Ovary (tissue), 10 donors: ENCODE data around the gene TXNDC15. TPM values are rescaled to one million over a fixed set of nuclear protein-coding genes. Genes with fewer than 3 reads are reported as not detected.

Experiments
- DNase-seq, 5 donors: peaks; one replicate each; pipeline ENCODE4 v3.0.0-alpha.2; 2019 to 2020
- H3K27ac ChIP-seq, 2 donors: fragments of 200-600 bp; one replicate each; pipeline versions ENCODE4 v1.5.1 to v1.8.0; 2019 to 2022
- H3K27me3 ChIP-seq: fragments of 200-600 bp; one replicate; pipeline ENCODE4 v1.8.0; 2022
- H3K36me3 ChIP-seq: fragments of 200-600 bp; sonication (generic); one replicate; pipeline ENCODE4 v1.5.1; 2019
- H3K4me1 ChIP-seq: one replicate; pipeline ENCODE4 v1.8.1; 2013; ENCODE audit warnings: mild to moderate bottlenecking, moderate library complexity; ENCODE audit not compliant: insufficient read depth
- H3K4me3 ChIP-seq: fragments of 200-600 bp; sonication (generic); one replicate; pipeline ENCODE4 v1.5.1; 2017
- H3K9me3 ChIP-seq, 2 donors: fragments of 200-600 bp in 1 of 2; sonication (generic) in 1 of 2; one replicate each; pipeline versions ENCODE4 v1.5.1 to v1.8.1; 2013 to 2019; ENCODE audit warnings: mild to moderate bottlenecking in 1 of 2, moderate library complexity in 1 of 2
- CTCF ChIP-seq, 3 donors: fragments of 450-650 bp in 2 of 3; fragments of 200-600 bp in 1 of 3; IDR thresholded peaks; one replicate each; pipeline versions ENCODE4 v1.5.1 to v1.8.0; 2016 to 2022; ENCODE audit warnings: antibody characterized with exemption in 3 of 3, mild to moderate bottlenecking in 1 of 3
- EP300 ChIP-seq: sonication (generic); formaldehyde crosslinking; IDR thresholded peaks from one replicate; pipeline ENCODE4 v1.6.1; 2017; ENCODE audit warnings: antibody characterized with exemption
- POLR2A ChIP-seq: fragments of 450-650 bp; IDR thresholded peaks from one replicate; pipeline ENCODE4 v1.6.1; 2017; ENCODE audit warnings: antibody characterized with exemption, mild to moderate bottlenecking, moderate library complexity
- WGBS, 3 donors: extraction: QIAGEN DNeasy Blood & Tissue Kit in 1 of 3; methylation state at CpG; one replicate each; pipeline versions ENCODE4 v1.1.5 to v1.1.7; 2013 to 2017; 5-methylcytosine and 5-hydroxymethylcytosine counted together
- intact Hi-C, 4 donors: fragments of 100-400 bp; cut with DNase I; formaldehyde crosslinking; loops; one replicate each; pipeline versions ENCODE4 v1.11.0 to v1.15.1; 2022 to 2023
- long read RNA-seq, 3 donors: library from polyadenylated mRNA in 2 of 3; unstranded in 2 of 3; transcript quantifications; one replicate each; pipeline ENCODE4 v2.0.0 and lab custom pipeline, GENCODE V29; 2021 to 2026
- polyA plus RNA-seq, 2 donors: library from polyadenylated mRNA; stranded (reverse); fragments of 200-250 nt in 1 of 2; fragments of 350-450 nt in 1 of 2; fragmentation: Illumina TruSeq in 1 of 2; extraction: RNeasy Lipid Tissue Mini Kit (QIAGEN cat#74804) in 1 of 2; gene quantifications; one replicate each; pipeline ENCODE4 v1.2.3, GENCODE V29; 2013 to 2014
- total RNA-seq, 7 donors: library from RNA; depleted of rRNA in 2 of 7; stranded (reverse); fragments of >200 nt in 2 of 7; fragmentation: NEBNext Ultra II Directional in 3 of 7; extraction: Animal tissue kit (Norgen Biotek cat#: 25700) in 3 of 7; gene quantifications; one replicate each; pipeline versions ENCODE4 v1.1.0 to v1.2.4, GENCODE V29; 2016 to 2023
- donor health status: DM: no; HTN: no; CAD: no; lungs with moderate emphysema.
- donor health status: DM: no; HTN: no; CAD: no.
- donor health status: Bipolar disorder and iron deficiency.
- donor health status: DM: yes; HTN: yes; CAD: no.
- donor health status: DM: no; HTN: no; CAD: no.
- donor health status: DM: yes; HTN: yes; CAD: no.

Gene TXNDC15
- total RNA-seq, result 10 to 100 TPM; 55.3 to 75.0 (median 70.9) TPM
- 100 to 1,000 TPM in 1 of 2 donors, 10 to 100 TPM in 1; 77.9 to 150 TPM for polyA plus RNA-seq
- long read RNA-seq, donor 1, transcript TXNDC15-201 (5 exons, 3,548 nt), result major isoform, 81 of 101 reads
- long read RNA-seq, donor 1, partial matches to known transcripts, result 1 of 101 reads
- long read RNA-seq, donor 1, other reads (novel, unspliced or antisense), result 19 of 101 reads
- long read RNA-seq, donor 2, transcript TXNDC15-201 (5 exons, 3,548 nt), result major isoform, 24 of 45 reads
- long read RNA-seq, donor 2, partial matches to known transcripts, result 19 of 45 reads
- long read RNA-seq, donor 2, other reads (novel, unspliced or antisense), result 0 of 45 reads
- long read RNA-seq, donor 3, transcript TXNDC15-201 (5 exons, 3,548 nt), result major isoform, 26 of 33 reads
- long read RNA-seq, donor 3, partial matches to known transcripts, result 0 of 33 reads
- long read RNA-seq, donor 3, other reads (novel, unspliced or antisense), result 6 of 33 reads

GRCh38 chr5:134873987-134874830 lies at the start of gene TXNDC15:
Gene TXNDC15 (plus strand): TSS chr5:134874371. CDS start chr5:134874428, 57 bp downstream.
- Histone ChIP-seq H3K4me1 (peaks cover 6% of the 10 kb centered on the region), H3K4me3 (peak within 1 kb of the TSS; percentile 75), H3K27ac (peak within 1 kb of the TSS; percentile 83 to 87), H3K9me3 (no peaks in the 10 kb centered on the region), H3K36me3 (no peaks in the 10 kb centered on the region), H3K27me3 (no peaks in the 10 kb centered on the region)
- 2 to 3% (median 3%) methylated on average over 56 to 79 of the region's 79 CpGs for WGBS, 3 donors
- intact Hi-C loops, result no loop called here
- peak; percentile 81 to 92 (median 87) for DNase-seq
- TF ChIP-seq POLR2A (peak; percentile 45), EP300 (no peak), CTCF (IDR thresholded peaks at IDR 0.05) (no peak)

GRCh38 chr5:134824681-134825080 lies 49.5 kb upstream of the TXNDC15 start:
- intact Hi-C loops, result no loop called here
- H3K36me3 ChIP-seq, result no peaks in the 10 kb centered on the region
- no peak for DNase-seq
- TF ChIP-seq CTCF (IDR thresholded peaks at IDR 0.05) (no peak), POLR2A (no peak), EP300 (no peak)
- H3K27me3 ChIP-seq, result no peaks in the 10 kb centered on the region
- no peaks in the 10 kb centered on the region for H3K9me3 ChIP-seq
- no peaks in the 10 kb centered on the region for H3K4me1 ChIP-seq
- 98 to 100% (median 98%) methylated on average over 1 of the region's 1 CpG for WGBS, 3 donors
- H3K27ac ChIP-seq, result no peak overlapping the region
- no peak overlapping the region for H3K4me3 ChIP-seq

- Histone ChIP-seq H3K4me1 (no peaks in the 10 kb centered on the region), H3K9me3 (no peaks in the 10 kb centered on the region), H3K27me3 (no peaks in the 10 kb centered on the region), H3K36me3 (no peaks in the 10 kb centered on the region), H3K27ac (no peak overlapping the region), H3K4me3 (no peak overlapping the region)
- WGBS, 3 donors, result 92 to 96% (median 93%) methylated on average over 7 of the region's 7 CpGs
- intact Hi-C loops, result no loop called here
- no peak for TF ChIP-seq CTCF (IDR thresholded peaks at IDR 0.05)
- no peak for TF ChIP-seq EP300
- no peak for TF ChIP-seq POLR2A
- no peak for DNase-seq
Observed at GRCh38 chr5:134825212-134825611, 49.0 kb upstream of the TXNDC15 start.

GRCh38 chr5:134833340-134834032 lies 40.7 kb upstream of the TXNDC15 start:
- H3K27me3 ChIP-seq, result no peaks in the 10 kb centered on the region
- TF ChIP-seq POLR2A, result no peak
- no peak for TF ChIP-seq EP300
- no peak for TF ChIP-seq CTCF (IDR thresholded peaks at IDR 0.05)
- no peaks in the 10 kb centered on the region for H3K9me3 ChIP-seq
- no peak overlapping the region for H3K27ac ChIP-seq
- H3K4me3 ChIP-seq, result no peak overlapping the region
- WGBS, 3 donors, result 62 to 71% (median 70%) methylated on average over 3 of the region's 3 CpGs
- peaks cover 2% of the 10 kb centered on the region for H3K4me1 ChIP-seq
- no peaks in the 10 kb centered on the region for H3K36me3 ChIP-seq
- intact Hi-C loops, result no loop called here
- DNase-seq, result no peak
